Measurements from ENCODE around the gene HBB.
"Not testable (repeated sequence)": the region's sequence is repeated elsewhere in the genome, so short reads cannot be mapped to it uniquely, and the experiment has no call there.

HBB gene

DNA sequence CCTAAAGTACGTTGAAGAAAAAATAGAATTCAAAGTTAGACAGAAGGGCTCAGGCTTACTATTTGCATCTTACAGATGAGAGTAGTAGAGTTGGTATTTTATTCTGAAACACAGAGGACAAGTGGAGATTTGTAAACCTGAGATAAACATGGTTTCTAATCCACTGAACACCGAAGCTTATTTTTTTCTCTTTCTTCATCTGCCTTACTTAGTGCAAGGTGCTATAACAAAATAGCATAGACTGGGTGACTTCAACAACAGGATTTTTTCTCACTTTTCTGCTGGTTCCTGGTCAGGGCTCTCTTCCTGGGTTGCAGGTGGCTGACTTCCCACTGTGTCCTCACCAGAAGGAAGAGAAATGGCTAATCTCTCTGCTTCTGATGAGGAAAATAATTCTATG, 24.9 kb upstream of the HBB start:
- H2AK5ac ChIP-seq (ENCODE audit: low read length) = no peak overlapping the region
- H3K4me2 ChIP-seq (ENCODE audit: low read length) = no peak overlapping the region
- no peaks in the 10 kb centered on the region for H3K36me3 ChIP-seq (ENCODE audit: control insufficient read depth, insufficient read depth, low read length)
- H3K23ac ChIP-seq (ENCODE audit: low read length) = no peak overlapping the region
- H3K18ac ChIP-seq (ENCODE audit: low read length) = no peak overlapping the region
- WGBS (ENCODE audit: extremely low coverage, insufficient coverage, low lambda C conversion rate) = no CpG with 5 or more reads among the region's 2 CpGs
- H4K5ac ChIP-seq (ENCODE audit: low read length) = no peak overlapping the region
- no peak overlapping the region for H3K27ac ChIP-seq (ENCODE audit: low read depth, low read length)
- H2BK120ac ChIP-seq (ENCODE audit: low read depth, low read length) = no peak overlapping the region
- H3K27me3 ChIP-seq (ENCODE audit: insufficient read depth, low read length, poor library complexity) = no peaks in the 10 kb centered on the region
- H4K8ac ChIP-seq (ENCODE audit: low read depth, low read length) = no peak overlapping the region
- no peaks in the 10 kb centered on the region for H3K79me1 ChIP-seq (ENCODE audit: low read length)
- H3K79me2 ChIP-seq (ENCODE audit: control insufficient read depth, insufficient read depth, low read length) = no peaks in the 10 kb centered on the region
- no peak overlapping the region for H3K4ac ChIP-seq (ENCODE audit: low read depth, low read length)
- no peak overlapping the region for H2BK15ac ChIP-seq (replicated peaks; ENCODE audit: low read depth)
- DNase-seq = no peak
- no peak overlapping the region for H3K4me3 ChIP-seq (ENCODE audit: low read length)
- H3K9ac ChIP-seq (ENCODE audit: low read length) = no peak overlapping the region
- no peak overlapping the region for H2BK5ac ChIP-seq (ENCODE audit: low read length)
- H3K56ac ChIP-seq (ENCODE audit: low read length) = no peak overlapping the region
- H3K4me1 ChIP-seq (ENCODE audit: control insufficient read depth, low read depth, low read length) = no peaks in the 10 kb centered on the region

GRCh38 chr11:5250543-5251204, 23.8 kb upstream of the HBB start:
- WGBS (ENCODE audit: extremely low coverage, insufficient coverage, low lambda C conversion rate) = no CpG with 5 or more reads among the region's 4 CpGs
- Histone ChIP-seq H2BK120ac (ENCODE audit: low read depth, low read length) (no peak overlapping the region), H3K9ac (ENCODE audit: low read length) (no peak overlapping the region), H3K56ac (ENCODE audit: low read length) (no peak overlapping the region), H2BK15ac (replicated peaks; ENCODE audit: low read depth) (no peak overlapping the region), H4K8ac (ENCODE audit: low read depth, low read length) (no peak overlapping the region), H3K27me3 (ENCODE audit: insufficient read depth, low read length, poor library complexity) (no peaks in the 10 kb centered on the region), H3K23ac (ENCODE audit: low read length) (no peak overlapping the region), H3K18ac (ENCODE audit: low read length) (no peak overlapping the region), H3K4me2 (ENCODE audit: low read length) (no peak overlapping the region), H3K36me3 (ENCODE audit: control insufficient read depth, insufficient read depth, low read length) (no peaks in the 10 kb centered on the region), H4K5ac (ENCODE audit: low read length) (no peak overlapping the region), H3K79me2 (ENCODE audit: control insufficient read depth, insufficient read depth, low read length) (no peaks in the 10 kb centered on the region), H3K4me1 (ENCODE audit: control insufficient read depth, low read depth, low read length) (no peaks in the 10 kb centered on the region), H3K4me3 (ENCODE audit: low read length) (no peak overlapping the region), H3K79me1 (ENCODE audit: low read length) (no peaks in the 10 kb centered on the region), H3K27ac (ENCODE audit: low read depth, low read length) (no peak overlapping the region), H2AK5ac (ENCODE audit: low read length) (no peak overlapping the region), H3K4ac (ENCODE audit: low read depth, low read length) (no peak overlapping the region), H2BK5ac (ENCODE audit: low read length) (no peak overlapping the region)
- no peak for DNase-seq

- DNase-seq; H3K27me3 ChIP-seq (ENCODE audit: insufficient read depth, low read length, poor library complexity); H2BK5ac ChIP-seq (ENCODE audit: low read length); H3K4me2 ChIP-seq (ENCODE audit: low read length); H3K4me3 ChIP-seq (ENCODE audit: low read length); H2AK5ac ChIP-seq (ENCODE audit: low read length); H3K36me3 ChIP-seq (ENCODE audit: control insufficient read depth, insufficient read depth, low read length); H3K56ac ChIP-seq (ENCODE audit: low read length); H3K4me1 ChIP-seq (ENCODE audit: control insufficient read depth, low read depth, low read length); H3K23ac ChIP-seq (ENCODE audit: low read length); H3K79me1 ChIP-seq (ENCODE audit: low read length); H2BK120ac ChIP-seq (ENCODE audit: low read depth, low read length); H3K27ac ChIP-seq (ENCODE audit: low read depth, low read length); H3K4ac ChIP-seq (ENCODE audit: low read depth, low read length); H4K8ac ChIP-seq (ENCODE audit: low read depth, low read length); H4K5ac ChIP-seq (ENCODE audit: low read length); H3K9ac ChIP-seq (ENCODE audit: low read length); H3K79me2 ChIP-seq (ENCODE audit: control insufficient read depth, insufficient read depth, low read length); H3K18ac ChIP-seq (ENCODE audit: low read length); H2BK15ac ChIP-seq (replicated peaks; ENCODE audit: low read depth): not testable (repeated sequence)
- WGBS (ENCODE audit: extremely low coverage, insufficient coverage, low lambda C conversion rate) = no CpG with 5 or more reads among the region's 9 CpGs
Measured at GRCh38 chr11:5249807-5250396, 23.0 kb upstream of the HBB start, which contains the start of gene HBG1. Gene HBG1, minus strand, starts transcription at chr11:5249857. Its CDS starts 53 bp downstream, at chr11:5249804.

DNA sequence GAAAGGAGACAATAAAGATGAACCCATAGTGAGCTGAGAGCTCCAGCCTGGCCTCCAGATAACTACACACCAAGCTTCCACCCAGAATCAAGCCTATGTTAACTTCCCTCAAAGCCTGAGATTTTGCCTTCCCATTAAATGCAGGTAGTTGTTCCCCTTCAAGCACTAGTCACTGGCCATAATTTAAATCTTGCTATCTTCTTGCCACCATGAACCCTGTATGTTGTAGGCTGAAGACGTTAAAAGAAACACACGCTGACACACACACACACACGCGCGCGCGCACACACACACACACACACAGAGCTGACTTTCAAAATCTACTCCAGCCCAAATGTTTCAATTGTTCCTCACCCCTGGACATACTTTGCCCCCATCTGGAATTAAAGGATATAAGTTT, 21.6 kb upstream of the HBB start:
- not testable (repeated sequence) for H4K5ac ChIP-seq (ENCODE audit: low read length); H3K4me1 ChIP-seq (ENCODE audit: control insufficient read depth, low read depth, low read length); H3K27ac ChIP-seq (ENCODE audit: low read depth, low read length); H3K79me2 ChIP-seq (ENCODE audit: control insufficient read depth, insufficient read depth, low read length); H4K8ac ChIP-seq (ENCODE audit: low read depth, low read length); H3K23ac ChIP-seq (ENCODE audit: low read length); H3K36me3 ChIP-seq (ENCODE audit: control insufficient read depth, insufficient read depth, low read length); H2BK15ac ChIP-seq (replicated peaks; ENCODE audit: low read depth); H3K18ac ChIP-seq (ENCODE audit: low read length); H3K4ac ChIP-seq (ENCODE audit: low read depth, low read length); DNase-seq; H2AK5ac ChIP-seq (ENCODE audit: low read length); H3K9ac ChIP-seq (ENCODE audit: low read length); H3K4me2 ChIP-seq (ENCODE audit: low read length); H3K79me1 ChIP-seq (ENCODE audit: low read length); H2BK120ac ChIP-seq (ENCODE audit: low read depth, low read length); H2BK5ac ChIP-seq (ENCODE audit: low read length); H3K4me3 ChIP-seq (ENCODE audit: low read length); H3K27me3 ChIP-seq (ENCODE audit: insufficient read depth, low read length, poor library complexity); H3K56ac ChIP-seq (ENCODE audit: low read length)
- WGBS (ENCODE audit: extremely low coverage, insufficient coverage, low lambda C conversion rate) = no CpG with 5 or more reads among the region's 7 CpGs

GRCh38 chr11:5247472-5248192, 20.8 kb upstream of the HBB start:
- Histone ChIP-seq H2BK5ac (ENCODE audit: low read length) (no peak overlapping the region), H3K4me3 (ENCODE audit: low read length) (no peak overlapping the region), H3K79me1 (ENCODE audit: low read length) (no peaks in the 10 kb centered on the region)

More at GRCh38 chr11:5247472-5248192, 20.8 kb upstream of the HBB start:
- no peak overlapping the region for H2BK15ac ChIP-seq (replicated peaks; ENCODE audit: low read depth)
- H3K18ac ChIP-seq (ENCODE audit: low read length) = no peak overlapping the region
- no peaks in the 10 kb centered on the region for H3K36me3 ChIP-seq (ENCODE audit: control insufficient read depth, insufficient read depth, low read length)
- H4K5ac ChIP-seq (ENCODE audit: low read length) = no peak overlapping the region
- no peaks in the 10 kb centered on the region for H3K27me3 ChIP-seq (ENCODE audit: insufficient read depth, low read length, poor library complexity)
- no peaks in the 10 kb centered on the region for H3K4me1 ChIP-seq (ENCODE audit: control insufficient read depth, low read depth, low read length)
- no peaks in the 10 kb centered on the region for H3K79me2 ChIP-seq (ENCODE audit: control insufficient read depth, insufficient read depth, low read length)
- H3K4me2 ChIP-seq (ENCODE audit: low read length) = no peak overlapping the region
- no peak for DNase-seq
- no peak overlapping the region for H3K4ac ChIP-seq (ENCODE audit: low read depth, low read length)
- H2AK5ac ChIP-seq (ENCODE audit: low read length) = no peak overlapping the region
- no peak overlapping the region for H3K27ac ChIP-seq (ENCODE audit: low read depth, low read length)
- H3K9ac ChIP-seq (ENCODE audit: low read length) = no peak overlapping the region
- H2BK120ac ChIP-seq (ENCODE audit: low read depth, low read length) = no peak overlapping the region
- no CpG with 5 or more reads among the region's 3 CpGs for whole genome bisulfite sequencing (ENCODE audit: extremely low coverage, insufficient coverage, low lambda C conversion rate)
- no peak overlapping the region for H3K23ac ChIP-seq (ENCODE audit: low read length)
- H3K56ac ChIP-seq (ENCODE audit: low read length) = no peak overlapping the region
- H4K8ac ChIP-seq (ENCODE audit: low read depth, low read length) = no peak overlapping the region

Measured in mesendoderm (in vitro differentiated cells).